Lower leg skin (tissue), 4 donors: ENCODE results near the gene YJEFN3. TPM values are rescaled to one million over a fixed set of nuclear protein-coding genes. Genes with fewer than 3 reads are reported as not detected.

ENCODE experiments used
- DNase-seq, 2 donors: peaks; one replicate each; pipeline ENCODE4 v3.0.0-alpha.2; 2019; ENCODE audit warnings: low spot score in 2 of 2
- H3K4me3 ChIP-seq: fragments of 200-600 bp; sonication (generic); 2 replicates; pipeline ENCODE4 v1.5.1; 2017; ENCODE audit warnings: mild to moderate bottlenecking, low read depth; ENCODE audit not compliant: poor library complexity, severe bottlenecking
- CTCF ChIP-seq, 3 donors: fragments of 450-650 bp; IDR thresholded peaks; one replicate each; pipeline ENCODE4 v1.5.1; 2016; ENCODE audit warnings: antibody characterized with exemption in 3 of 3, mild to moderate bottlenecking in 3 of 3, moderate library complexity in 2 of 3
- POLR2A ChIP-seq, 2 donors: fragments of 450-650 bp; IDR thresholded peaks; one replicate each; pipeline ENCODE4 v1.6.1; 2016 to 2017; ENCODE audit warnings: antibody characterized with exemption in 2 of 2, mild to moderate bottlenecking in 1 of 2, moderate library complexity in 1 of 2
- WGBS, 2 donors: methylation state at CpG; one replicate each; pipeline ENCODE4 v1.1.5; 2018; 5-methylcytosine and 5-hydroxymethylcytosine counted together
- intact Hi-C: fragments of 100-400 bp; cut with DNase I; formaldehyde crosslinking; loops from one replicate; pipeline ENCODE4 v1.15.0; 2023; ENCODE audit warnings: low total_unique reads
- total RNA-seq, 4 donors: library from RNA; depleted of rRNA; stranded (reverse); fragments of >200 nt; gene quantifications; one replicate each; pipeline ENCODE4 v1.1.0, GENCODE V29; 2016

The YJEFN3 gene
- total RNA-seq, 4 donors from 2014 or later, result 0.15 to 2.8 (median 0.49) TPM

DNA sequence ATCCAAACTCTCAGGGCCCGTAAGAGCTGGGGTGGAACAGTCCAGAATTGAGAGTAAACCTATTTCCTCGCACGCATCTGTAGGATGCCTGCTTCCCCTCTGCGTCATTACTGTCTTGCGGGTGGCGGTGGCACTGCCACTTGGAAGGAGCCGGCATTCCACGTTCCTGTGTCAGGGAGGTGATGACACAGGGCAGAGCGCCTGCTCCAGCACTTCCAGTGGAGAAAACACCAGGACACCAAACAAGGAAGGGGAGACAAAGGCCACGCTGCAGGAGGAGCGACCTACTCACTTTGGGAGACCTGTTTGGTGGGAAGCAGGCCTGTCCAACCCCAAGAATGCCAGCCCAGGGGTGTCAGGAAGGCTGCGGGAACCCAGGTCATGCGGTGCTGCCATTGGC, 52.7 kb downstream of the YJEFN3 start:
- TF ChIP-seq CTCF (IDR thresholded peaks at IDR 0.05) (no peak), POLR2A (IDR thresholded peaks at IDR 0.05) (no peak)
- no peak overlapping the region for H3K4me3 ChIP-seq
- DNase-seq, result no peak
- 88 to 92% methylated on average over 13 of the region's 13 CpGs for WGBS, 2 donors
- intact Hi-C loops, result no loop called here

DNA sequence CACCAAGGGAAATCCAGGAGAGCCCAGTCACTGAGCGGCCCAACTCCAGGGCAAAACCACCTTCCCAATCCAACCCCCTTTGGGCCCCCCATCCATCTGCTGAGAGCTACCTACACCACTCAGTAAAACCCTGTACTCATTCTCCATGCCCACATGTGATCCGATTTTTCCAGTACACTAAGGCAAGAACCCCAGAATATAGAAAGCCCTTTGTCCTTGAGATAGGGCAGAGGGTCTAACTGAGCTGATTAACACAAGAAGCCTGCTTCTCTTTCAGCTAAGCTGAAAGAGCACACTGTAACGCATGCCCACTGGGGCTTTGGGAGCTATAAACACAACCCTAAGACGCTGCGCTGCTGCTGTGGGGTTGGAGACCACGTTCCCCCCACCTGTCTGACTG, 53.8 kb downstream of the YJEFN3 start:
- no peak for DNase-seq
- TF ChIP-seq CTCF (IDR thresholded peaks at IDR 0.05), result no peak
- intact Hi-C loops, result no loop called here
- 94 to 95% methylated on average over 6 of the region's 6 CpGs for WGBS, 2 donors
- no peak overlapping the region for H3K4me3 ChIP-seq

DNA sequence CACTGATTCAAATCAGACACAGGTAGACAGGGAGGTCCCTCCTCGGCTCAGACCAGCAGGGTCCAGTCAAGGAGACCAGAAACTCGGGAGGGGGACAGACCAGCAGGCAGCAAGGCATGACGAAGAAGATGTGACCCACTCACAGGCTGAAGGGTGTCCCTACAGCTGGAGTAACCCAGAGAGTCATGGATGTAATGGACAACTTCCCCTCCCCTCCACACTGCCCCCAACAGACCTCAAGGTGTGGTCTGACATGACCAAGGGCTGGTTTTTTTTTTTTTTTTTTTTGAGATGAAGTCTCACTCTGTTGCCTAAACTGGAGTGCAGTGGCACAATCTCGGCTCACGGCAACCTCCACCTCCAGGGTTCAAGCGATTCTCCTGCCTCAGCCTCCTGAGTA, 55.6 kb downstream of the YJEFN3 start:
- no peak for DNase-seq
- no peak overlapping the region for H3K4me3 ChIP-seq
- intact Hi-C loops, result no loop called here
- 92 to 96% methylated on average over 6 of the region's 6 CpGs for WGBS, 2 donors
- TF ChIP-seq POLR2A (IDR thresholded peaks at IDR 0.05), result no peak
- TF ChIP-seq CTCF (IDR thresholded peaks at IDR 0.05), result no peak

Other genes with a start within 250 kb of the YJEFN3 start
- gene SUGP1, start 208.4 kb upstream of the YJEFN3 start, total RNA-seq, result 10 to 100 TPM; 16.1 to 40.2 (median 39.0) TPM
- gene MAU2, start 208.1 kb upstream of the YJEFN3 start, total RNA-seq, result 100 to 1,000 TPM in 1 of 4 donors, 10 to 100 TPM in 3; 57.5 to 100 (median 69.8) TPM
- 100 to 1,000 TPM in 1 of 4 donors, 10 to 100 TPM in 3; 73.8 to 128 (median 87.7) TPM for gene GATAD2A, start 123.2 kb upstream of the YJEFN3 start, total RNA-seq
- gene TSSK6, start 13.4 kb upstream of the YJEFN3 start, total RNA-seq, result 1 to 10 TPM; 4.0 to 8.9 (median 6.7) TPM
- 100 to 1,000 TPM in 2 of 4 donors, 10 to 100 TPM in 2; 31.4 to 179 (median 108) TPM for gene NDUFA13, start 12.7 kb upstream of the YJEFN3 start, total RNA-seq
- 1 to 10 TPM in 1 of 4 donors, under 1 TPM in 1, not detected in 2; 0.17 to 1.4 TPM for gene CILP2, start 9.4 kb downstream of the YJEFN3 start, total RNA-seq
- 10 to 100 TPM in 1 of 4 donors, 1 to 10 TPM in 3; 3.8 to 15.8 (median 5.9) TPM for gene PBX4, start 89.8 kb downstream of the YJEFN3 start, total RNA-seq
- gene LPAR2, start 99.3 kb downstream of the YJEFN3 start, total RNA-seq, result 10 to 100 TPM; 16.5 to 31.6 (median 28.2) TPM
- 10 to 100 TPM in 3 of 4 donors, 1 to 10 TPM in 1; 6.4 to 21.0 (median 19.1) TPM for gene GMIP, start 114.7 kb downstream of the YJEFN3 start, total RNA-seq
- 100 to 1,000 TPM in 2 of 4 donors, 10 to 100 TPM in 2; 60.8 to 162 (median 109) TPM for gene ATP13A1, start 134.8 kb downstream of the YJEFN3 start, total RNA-seq
- gene ZNF101, start 139.9 kb downstream of the YJEFN3 start, total RNA-seq, result 10 to 100 TPM in 1 of 4 donors, 1 to 10 TPM in 3; 4.5 to 18.6 (median 7.2) TPM
- 1 to 10 TPM; 6.9 to 9.4 (median 8.1) TPM for gene ZNF14, start 204.2 kb downstream of the YJEFN3 start, total RNA-seq